ACC112 (cell line): ENCODE data around the gene C14orf132.
"Not testable (repeated sequence)": the region's sequence is repeated elsewhere in the genome, so short reads cannot be mapped to it uniquely, and the experiment has no call there.

ENCODE experiments used
- H2AFZ ChIP-seq: fragments of 200-600 bp; sonication (generic); one replicate; pipeline ENCODE4 v1.6.0; 2017; ENCODE audit warnings: antibody characterized with exemption, low read length; ENCODE audit not compliant: unreplicated experiment
- H3K27ac ChIP-seq: fragments of 200-600 bp; sonication (generic); 2 replicates; pipeline ENCODE4 v1.5.1; 2014; ENCODE audit warnings: low read depth, mild to moderate bottlenecking, antibody characterized with exemption, low read length, moderate library complexity
- H3K27me3 ChIP-seq: fragments of 200-600 bp; sonication (generic); 2 replicates; pipeline ENCODE4 v1.6.1; 2014; ENCODE audit warnings: mild to moderate bottlenecking, antibody characterized with exemption, low read length, moderate library complexity, mixed read lengths; ENCODE audit not compliant: insufficient read depth
- H3K36me3 ChIP-seq: fragments of 200-600 bp; sonication (generic); 2 replicates; pipeline ENCODE4 v1.6.1; 2016; ENCODE audit warnings: mild to moderate bottlenecking, antibody characterized with exemption, low read length, moderate library complexity, mixed read lengths; ENCODE audit not compliant: insufficient read depth
- H3K4me1 ChIP-seq: fragments of 200-600 bp; sonication (generic); one replicate; pipeline ENCODE4 v1.6.1; 2016; ENCODE audit warnings: low read length, mixed read lengths; ENCODE audit not compliant: insufficient read depth, unreplicated experiment, control insufficient read depth
- H3K4me3 ChIP-seq: fragments of 200-600 bp; sonication (generic); 2 replicates; pipeline ENCODE4 v1.5.1; 2014; ENCODE audit warnings: mild to moderate bottlenecking, low read depth, low read length
- H3K79me2 ChIP-seq: fragments of 200-600 bp; sonication (generic); one replicate; pipeline ENCODE4 v1.6.0; 2016; ENCODE audit warnings: low read length; ENCODE audit not compliant: control insufficient read depth, unreplicated experiment, insufficient read depth

Gene C14orf132

GRCh38 chr14:96038920-96039632 lies at the start of gene C14orf132:
Gene C14orf132, plus strand, starts transcription at chr14:96039362. Its CDS starts 139 bp downstream, at chr14:96039501.
- H3K79me2 ChIP-seq: peaks cover 29% of the 10 kb centered on the region
- peak within 1 kb of the TSS; percentile 82 for H2AFZ ChIP-seq
- H3K4me1 ChIP-seq: peaks cover 19% of the 10 kb centered on the region
- H3K27me3 ChIP-seq: peaks cover 15% of the 10 kb centered on the region; the same call in 1 of the 2 replicates
- H3K4me3 ChIP-seq: peak within 1 kb of the TSS; percentile 92
- no peak within 1 kb of the TSS for H3K27ac ChIP-seq
- H3K36me3 ChIP-seq: no peaks in the 10 kb centered on the region

GRCh38 chr14:95993768-95994592 lies 45.2 kb upstream of the C14orf132 start:
- H3K4me3 ChIP-seq: no peak overlapping the region

GRCh38 chr14:95994593-95994928 lies 44.6 kb upstream of the C14orf132 start:
- H3K79me2 ChIP-seq: no peaks in the 10 kb centered on the region

More at GRCh38 chr14:95993768-95994592, 45.2 kb upstream of the C14orf132 start:
- Histone ChIP-seq H3K27ac (no peak overlapping the region), H2AFZ (no peak overlapping the region), H3K4me1 (no peaks in the 10 kb centered on the region), H3K79me2 (no peaks in the 10 kb centered on the region), H3K36me3 (no peaks in the 10 kb centered on the region), H3K27me3 (peaks cover 71% of the 10 kb centered on the region)

GRCh38 chr14:95998656-95999055 lies 40.5 kb upstream of the C14orf132 start:
- H3K36me3 ChIP-seq: no peaks in the 10 kb centered on the region
- no peak overlapping the region for H3K4me3 ChIP-seq
- no peak overlapping the region for H2AFZ ChIP-seq
- H3K27me3 ChIP-seq: peaks cover 78% of the 10 kb centered on the region
- no peaks in the 10 kb centered on the region for H3K79me2 ChIP-seq
- no peak overlapping the region for H3K27ac ChIP-seq
- H3K4me1 ChIP-seq: no peaks in the 10 kb centered on the region

More at GRCh38 chr14:95994593-95994928, 44.6 kb upstream of the C14orf132 start:
- H3K4me3 ChIP-seq: no peak overlapping the region
- H3K27me3 ChIP-seq: peaks cover 72% of the 10 kb centered on the region
- H3K27ac ChIP-seq: no peak overlapping the region
- no peaks in the 10 kb centered on the region for H3K4me1 ChIP-seq
- H3K36me3 ChIP-seq: no peaks in the 10 kb centered on the region
- no peak overlapping the region for H2AFZ ChIP-seq

- Histone ChIP-seq H3K4me3 (no peak overlapping the region), H2AFZ (no peak overlapping the region), H3K27ac (no peak overlapping the region)
Measured at GRCh38 chr14:96001866-96002497, 37.2 kb upstream of the C14orf132 start.

GRCh38 chr14:96002498-96002884 lies 36.7 kb upstream of the C14orf132 start:
- Histone ChIP-seq H3K36me3 (no peaks in the 10 kb centered on the region), H3K27ac (no peak overlapping the region), H2AFZ (no peak overlapping the region), H3K4me1 (no peaks in the 10 kb centered on the region), H3K79me2 (no peaks in the 10 kb centered on the region), H3K4me3 (no peak overlapping the region), H3K27me3 (peaks cover 84% of the 10 kb centered on the region)

More at GRCh38 chr14:96001866-96002497, 37.2 kb upstream of the C14orf132 start:
- H3K4me1 ChIP-seq: no peaks in the 10 kb centered on the region
- H3K27me3 ChIP-seq: peaks cover 85% of the 10 kb centered on the region
- H3K36me3 ChIP-seq: no peaks in the 10 kb centered on the region
- H3K79me2 ChIP-seq: no peaks in the 10 kb centered on the region

- no peak overlapping the region for H2AFZ ChIP-seq
- no peaks in the 10 kb centered on the region for H3K4me1 ChIP-seq
- no peak overlapping the region for H3K27ac ChIP-seq
- no peak overlapping the region for H3K4me3 ChIP-seq
- no peaks in the 10 kb centered on the region for H3K79me2 ChIP-seq
- peaks cover 38% of the 10 kb centered on the region for H3K27me3 ChIP-seq
- H3K36me3 ChIP-seq: no peaks in the 10 kb centered on the region
Measured at GRCh38 chr14:96011131-96011530, 28.0 kb upstream of the C14orf132 start.

- H3K36me3 ChIP-seq: no peaks in the 10 kb centered on the region
- no peak overlapping the region for H3K27ac ChIP-seq
Measured at GRCh38 chr14:96011607-96012006, 27.6 kb upstream of the C14orf132 start.

GRCh38 chr14:96012757-96013156 lies 26.4 kb upstream of the C14orf132 start:
- H3K4me1 ChIP-seq, H2AFZ ChIP-seq, H3K36me3 ChIP-seq: not testable (repeated sequence)

More at GRCh38 chr14:96011607-96012006, 27.6 kb upstream of the C14orf132 start:
- peaks cover 39% of the 10 kb centered on the region for H3K27me3 ChIP-seq
- no peaks in the 10 kb centered on the region for H3K79me2 ChIP-seq
- no peak overlapping the region for H2AFZ ChIP-seq
- H3K4me3 ChIP-seq: no peak overlapping the region
- no peaks in the 10 kb centered on the region for H3K4me1 ChIP-seq

GRCh38 chr14:96014176-96014575 lies 25.0 kb upstream of the C14orf132 start:
- Histone ChIP-seq H3K27me3 (peaks cover 57% of the 10 kb centered on the region), H3K27ac (no peak overlapping the region), H3K4me1 (no peaks in the 10 kb centered on the region), H3K36me3 (no peaks in the 10 kb centered on the region), H3K4me3 (no peak overlapping the region), H2AFZ (no peak overlapping the region), H3K79me2 (no peaks in the 10 kb centered on the region)

More at GRCh38 chr14:96012757-96013156, 26.4 kb upstream of the C14orf132 start:
- H3K4me3 ChIP-seq, H3K27ac ChIP-seq, H3K79me2 ChIP-seq: not testable (repeated sequence)
- peaks cover 44% of the 10 kb centered on the region for H3K27me3 ChIP-seq
